Measurements from ENCODE around the gene PTRHD1. TPM values are rescaled to one million over a fixed set of nuclear protein-coding genes. Genes with fewer than 3 reads are reported as not detected.

Gene PTRHD1
- total RNA-seq, 4 donors from 2014 or later: 17.4 to 30.3 (median 21.6) TPM

DNA sequence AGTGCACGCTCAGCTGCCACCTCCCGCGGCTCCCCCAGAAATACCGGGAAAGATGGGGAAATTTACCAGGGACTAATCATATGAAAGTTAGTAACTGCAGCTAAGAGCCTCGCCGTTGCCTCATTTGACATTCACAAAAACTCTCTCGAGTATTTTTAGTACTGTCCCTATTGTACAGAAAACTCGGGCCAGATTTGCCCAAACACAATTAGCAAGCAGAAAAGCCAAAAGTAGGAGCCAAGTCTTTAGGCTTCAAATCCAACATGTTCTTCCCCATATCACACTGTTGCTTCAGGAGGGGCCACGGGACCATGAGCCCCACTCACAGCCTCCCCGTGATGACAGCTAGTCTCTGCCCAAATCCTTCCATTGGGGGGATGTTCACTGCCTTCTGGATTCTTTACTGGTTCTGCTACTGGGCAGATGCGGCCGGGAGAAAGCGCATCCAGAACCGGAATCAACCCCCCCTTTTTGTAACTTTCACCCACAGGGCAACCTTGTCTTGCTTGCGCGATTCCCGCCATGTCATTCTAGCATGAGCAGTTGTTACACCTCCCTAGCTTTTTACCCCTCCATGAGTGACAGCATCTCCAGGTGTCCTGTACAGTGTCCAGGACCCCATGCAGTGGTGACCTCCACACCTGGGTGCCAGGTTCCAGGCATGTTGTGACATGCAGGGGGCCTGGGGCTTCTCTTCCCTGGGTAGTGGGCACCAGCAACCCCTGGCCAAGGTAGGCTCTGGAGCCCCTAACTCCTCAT is 35.2 kb upstream of the PTRHD1 start:
- TF ChIP-seq, protein P1, sequence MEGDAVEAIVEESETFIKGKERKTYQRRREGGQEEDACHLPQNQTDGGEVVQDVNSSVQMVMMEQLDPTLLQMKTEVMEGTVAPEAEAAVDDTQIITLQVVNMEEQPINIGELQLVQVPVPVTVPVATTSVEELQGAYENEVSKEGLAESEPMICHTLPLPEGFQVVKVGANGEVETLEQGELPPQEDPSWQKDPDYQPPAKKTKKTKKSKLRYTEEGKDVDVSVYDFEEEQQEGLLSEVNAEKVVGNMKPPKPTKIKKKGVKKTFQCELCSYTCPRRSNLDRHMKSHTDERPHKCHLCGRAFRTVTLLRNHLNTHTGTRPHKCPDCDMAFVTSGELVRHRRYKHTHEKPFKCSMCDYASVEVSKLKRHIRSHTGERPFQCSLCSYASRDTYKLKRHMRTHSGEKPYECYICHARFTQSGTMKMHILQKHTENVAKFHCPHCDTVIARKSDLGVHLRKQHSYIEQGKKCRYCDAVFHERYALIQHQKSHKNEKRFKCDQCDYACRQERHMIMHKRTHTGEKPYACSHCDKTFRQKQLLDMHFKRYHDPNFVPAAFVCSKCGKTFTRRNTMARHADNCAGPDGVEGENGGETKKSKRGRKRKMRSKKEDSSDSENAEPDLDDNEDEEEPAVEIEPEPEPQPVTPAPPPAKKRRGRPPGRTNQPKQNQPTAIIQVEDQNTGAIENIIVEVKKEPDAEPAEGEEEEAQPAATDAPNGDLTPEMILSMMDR (IDR thresholded peaks at IDR 0.05): no peak
- ATAC-seq (ENCODE audit: low FRiP score): no peak
- no peak for DNase-seq (ENCODE audit: low spot score)

DNA sequence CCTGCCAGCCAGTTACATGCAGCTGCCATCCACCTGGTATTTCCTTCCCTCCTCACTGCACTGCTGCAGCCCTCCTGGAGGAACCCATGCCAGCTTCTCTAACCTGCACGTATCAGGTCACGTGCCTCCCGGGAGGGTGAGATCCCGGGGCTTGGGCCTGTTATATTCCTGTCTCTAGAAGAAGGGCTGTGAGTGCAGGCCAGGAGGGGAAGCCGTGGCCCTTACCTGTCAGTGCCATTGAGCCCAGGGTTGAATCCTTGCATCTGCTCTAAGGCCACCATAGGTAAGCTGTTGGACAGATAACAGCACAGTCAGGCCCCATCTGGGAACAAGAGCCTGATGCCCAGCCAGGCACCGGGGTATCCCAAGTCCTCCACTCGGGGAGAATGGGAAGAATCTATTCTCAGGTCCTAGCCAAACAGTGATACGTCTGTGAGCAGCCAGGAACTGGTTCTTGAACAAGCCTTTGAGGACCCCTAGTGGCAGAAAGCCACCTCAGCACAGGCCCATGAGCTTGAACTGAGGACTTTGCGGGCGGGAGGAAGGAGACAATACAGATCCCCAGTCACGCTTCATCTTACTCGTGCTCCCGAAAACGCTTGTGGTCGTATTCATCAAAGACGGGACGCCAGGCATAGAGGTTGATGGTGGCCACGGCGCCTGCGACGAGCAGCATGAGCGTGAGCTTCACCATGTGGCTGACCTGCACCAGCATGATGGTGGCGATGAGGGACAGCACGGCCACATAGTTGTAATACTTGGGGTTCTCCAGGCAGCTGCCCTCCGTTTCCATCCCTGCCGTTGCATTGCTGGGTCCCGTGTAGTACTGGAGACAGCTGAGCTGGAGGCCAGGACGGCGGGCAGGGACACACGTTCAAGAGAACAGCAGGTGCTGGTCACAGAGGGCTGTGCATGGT is 34.4 kb upstream of the PTRHD1 start:
- DNase-seq (ENCODE audit: low spot score) (peak; percentile 51), ATAC-seq (ENCODE audit: low FRiP score) (peak; percentile 66)
- TF ChIP-seq, protein P1 (IDR thresholded peaks at IDR 0.05): peak in 1 of 3 donors; percentile 58

DNA sequence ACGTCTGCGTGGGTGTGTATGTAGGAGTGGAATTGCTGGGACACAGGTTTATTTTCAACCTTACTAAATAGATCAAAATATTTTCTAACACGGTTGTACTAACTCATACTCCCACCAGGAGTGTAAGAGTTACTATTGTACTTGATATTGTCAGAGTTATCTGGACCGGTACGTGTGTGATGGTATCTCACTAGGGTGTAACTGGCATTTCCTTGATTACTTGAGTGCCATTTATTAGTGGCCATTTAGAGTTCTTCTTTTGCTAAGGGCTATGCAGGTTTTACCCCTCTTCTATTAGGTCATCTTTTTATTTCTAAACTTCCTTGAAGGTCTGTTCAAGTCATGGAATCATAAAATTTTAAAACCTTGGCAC is 33.6 kb upstream of the PTRHD1 start:
- TF ChIP-seq, protein P1 (IDR thresholded peaks at IDR 0.05): no peak

DNA sequence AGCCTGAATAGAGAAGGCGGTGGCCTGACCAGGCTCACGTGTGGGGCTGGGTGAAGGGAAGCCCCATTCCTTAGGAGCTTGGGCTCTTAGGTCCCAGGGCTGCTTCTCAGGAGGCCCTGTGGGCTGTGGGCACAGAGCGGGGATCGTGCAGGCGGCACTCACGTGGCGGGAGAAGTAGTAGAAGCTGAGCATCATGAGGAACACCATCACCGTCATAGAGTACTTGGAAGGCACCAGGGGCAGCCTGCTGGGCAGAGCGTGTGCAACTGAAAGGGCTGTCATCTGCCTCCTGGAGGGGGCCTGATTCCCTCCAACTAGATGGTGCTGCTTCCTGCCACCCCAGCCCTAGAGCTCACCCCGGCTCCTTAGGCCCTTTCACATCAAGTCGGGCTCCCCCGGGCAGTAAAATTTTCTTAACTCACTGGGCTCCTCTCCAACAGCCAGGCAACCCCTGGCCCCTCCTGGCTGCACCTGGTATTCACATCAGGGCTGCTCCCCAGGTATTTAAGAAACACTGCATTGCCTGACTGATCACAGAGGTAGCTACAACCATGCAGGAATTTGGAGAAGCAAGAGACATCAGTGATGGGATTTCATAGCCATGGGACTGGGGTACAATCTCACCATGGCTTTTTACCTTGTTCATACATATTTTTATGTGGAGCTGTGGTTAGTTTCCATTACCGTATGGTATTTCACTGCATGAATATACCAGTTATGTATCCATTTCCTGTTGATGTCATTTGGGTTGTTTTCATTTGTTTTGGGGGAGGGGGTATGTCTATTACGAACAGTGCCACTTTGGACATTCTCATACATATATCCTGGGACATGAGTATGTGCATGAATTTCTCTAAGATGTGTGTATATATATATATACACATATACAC is 32.9 kb upstream of the PTRHD1 start:
- no peak for ATAC-seq (ENCODE audit: low FRiP score)
- TF ChIP-seq, protein P1 (IDR thresholded peaks at IDR 0.05): no peak
- no peak for DNase-seq (ENCODE audit: low spot score)

More for the DNA sequence above, 33.6 kb upstream of the PTRHD1 start:
- DNase-seq (ENCODE audit: low spot score) (no peak), ATAC-seq (ENCODE audit: low FRiP score) (no peak)

DNA sequence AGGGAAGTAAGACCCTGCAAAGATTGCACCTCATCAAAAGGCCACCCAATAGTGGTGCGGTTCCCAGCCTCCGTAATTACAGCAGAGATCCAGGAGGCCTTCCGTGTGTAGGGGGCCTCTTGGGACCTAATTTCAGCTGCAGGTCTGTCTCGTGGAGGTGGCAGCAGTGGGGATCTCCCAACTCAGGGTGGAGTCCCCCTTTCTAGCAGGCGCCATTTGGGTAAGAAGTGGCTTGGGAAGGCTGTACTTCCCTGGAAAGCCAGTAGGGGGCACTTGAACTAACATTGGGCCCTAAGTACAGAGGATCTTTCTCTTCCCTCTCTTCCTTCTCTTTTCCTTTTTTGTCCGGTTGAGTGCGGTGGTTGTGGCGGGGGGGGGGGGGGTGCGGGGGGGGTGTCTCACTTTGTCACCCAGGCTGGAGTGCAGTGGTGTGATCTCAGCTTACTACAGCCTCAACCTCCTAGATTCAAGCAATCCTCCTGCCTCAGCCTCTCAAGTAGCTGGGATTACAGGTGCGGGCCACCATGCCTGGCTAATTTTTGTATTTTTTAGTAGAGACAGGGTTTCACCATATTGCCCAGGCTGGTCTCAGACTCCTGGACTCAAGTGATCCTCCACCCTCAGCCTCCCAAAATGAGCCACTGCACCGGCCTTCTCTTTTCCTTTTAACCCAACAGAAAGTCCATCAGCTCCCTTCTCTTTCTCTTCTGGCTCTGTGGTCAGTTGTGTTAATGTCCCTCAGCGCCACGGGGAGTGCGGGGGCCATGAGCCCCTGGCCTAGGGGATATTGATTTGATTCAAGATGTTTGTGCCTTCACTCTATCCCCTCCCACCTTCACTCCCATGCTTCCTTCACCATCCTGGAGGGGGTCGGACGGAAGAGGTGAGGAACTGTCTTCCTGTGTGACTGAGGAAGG is 32.0 kb upstream of the PTRHD1 start:
- ATAC-seq (ENCODE audit: low FRiP score) (no peak), DNase-seq (ENCODE audit: low spot score) (no peak)
- TF ChIP-seq, protein P1 (IDR thresholded peaks at IDR 0.05): no peak

Measured in omental fat pad (tissue), 4 donors.